Endometrial microvascular endothelial cells (primary cell): ENCODE data around the gene ISYNA1. TPM values are rescaled to one million over a fixed set of nuclear protein-coding genes. Genes with fewer than 3 reads are reported as not detected.

Experiments used
- in situ Hi-C: cut with HindIII; loops from 2 replicates; pipeline ENCODE4 v1.10.0; 2017; ENCODE audit warnings: low sequenced_read_pairs, low pct_unique_long_range_greater_than_20kb; ENCODE audit errors: inconsistent ontology term
- total RNA-seq: library from RNA; depleted of rRNA; stranded (reverse); fragments of >200 nt; gene quantifications from one replicate; pipeline ENCODE4 v1.2.3, GENCODE V29; 2015; ENCODE audit errors: inconsistent ontology term

The ISYNA1 gene
- total RNA-seq, 1 donor from 2014 or later, result 22.4 TPM

DNA sequence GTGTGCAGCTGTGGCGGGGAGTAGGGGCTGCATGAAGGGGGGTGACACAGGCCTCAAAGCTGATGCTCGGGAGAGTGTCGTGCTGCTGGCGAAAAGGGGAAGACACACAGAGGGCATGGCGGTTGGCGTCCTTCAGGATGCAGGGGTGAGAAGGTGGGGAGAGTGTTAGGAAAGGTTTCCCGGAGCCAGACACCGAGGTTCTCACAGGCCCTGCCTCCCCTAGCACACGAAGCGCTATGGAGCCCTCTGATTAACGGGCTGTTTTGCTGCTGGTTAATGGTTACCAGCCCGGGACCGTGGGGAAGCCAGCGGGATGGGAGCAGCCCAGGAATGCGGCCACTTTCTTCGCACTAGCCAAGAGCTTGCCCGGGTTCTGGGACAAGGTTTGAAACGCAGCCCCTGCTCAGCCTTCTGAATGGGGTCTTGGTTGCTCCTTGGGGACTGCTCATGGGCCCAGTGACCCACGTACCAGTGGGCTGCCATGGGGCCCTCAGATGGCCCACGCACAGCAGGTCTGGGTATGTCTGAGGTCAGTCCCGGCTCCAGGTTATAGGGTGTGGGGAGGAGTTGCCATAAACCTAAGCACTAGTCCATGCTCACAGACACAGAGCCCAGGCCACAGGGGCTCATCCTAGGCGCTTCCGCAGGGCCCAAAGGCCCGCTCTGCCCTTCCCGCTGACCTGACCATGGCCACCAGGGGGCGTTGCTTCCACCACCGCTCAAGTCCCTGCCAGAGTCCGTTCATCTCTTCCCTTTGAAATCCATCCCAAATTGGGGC lies 31.3 kb upstream of the ISYNA1 start:
- in situ Hi-C loops, result no loop called here

DNA sequence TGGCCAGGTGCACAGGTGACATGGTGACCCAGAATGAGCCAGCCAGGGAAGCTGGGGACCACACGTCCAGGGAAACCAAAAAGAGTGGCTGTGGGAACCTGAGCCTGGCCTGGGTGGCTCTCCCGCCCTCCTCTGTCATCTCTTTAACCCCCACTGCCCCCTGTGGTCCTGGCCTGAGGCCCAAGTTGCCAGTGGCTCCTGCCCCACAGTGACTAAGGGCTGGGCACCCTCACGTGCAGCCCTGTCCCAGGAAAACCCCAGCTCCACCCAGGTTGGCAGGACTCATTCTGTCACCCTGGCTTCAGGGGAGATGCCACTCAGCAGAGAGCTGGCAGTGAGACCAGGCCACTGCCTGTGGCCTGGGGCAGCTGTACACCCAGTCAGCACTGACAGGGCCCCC lies 30.6 kb upstream of the ISYNA1 start:
- in situ Hi-C loops, result no loop called here

DNA sequence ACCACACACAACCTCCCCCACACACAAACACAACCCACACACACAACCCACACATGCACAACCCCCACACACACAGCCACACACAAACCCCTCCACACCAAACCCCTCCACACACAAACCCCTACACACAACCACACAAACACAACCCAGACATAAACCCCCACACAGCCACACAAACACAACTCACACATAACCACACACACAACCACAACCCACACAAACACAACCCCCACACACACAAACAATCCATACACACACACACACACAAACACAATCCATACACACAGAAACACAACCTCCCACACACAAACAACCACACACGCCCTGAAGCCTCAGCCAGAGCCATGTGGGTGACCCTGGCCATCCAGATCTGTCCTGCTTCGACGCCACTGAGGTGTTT lies 30.0 kb upstream of the ISYNA1 start:
- in situ Hi-C loops, result no loop called here

DNA sequence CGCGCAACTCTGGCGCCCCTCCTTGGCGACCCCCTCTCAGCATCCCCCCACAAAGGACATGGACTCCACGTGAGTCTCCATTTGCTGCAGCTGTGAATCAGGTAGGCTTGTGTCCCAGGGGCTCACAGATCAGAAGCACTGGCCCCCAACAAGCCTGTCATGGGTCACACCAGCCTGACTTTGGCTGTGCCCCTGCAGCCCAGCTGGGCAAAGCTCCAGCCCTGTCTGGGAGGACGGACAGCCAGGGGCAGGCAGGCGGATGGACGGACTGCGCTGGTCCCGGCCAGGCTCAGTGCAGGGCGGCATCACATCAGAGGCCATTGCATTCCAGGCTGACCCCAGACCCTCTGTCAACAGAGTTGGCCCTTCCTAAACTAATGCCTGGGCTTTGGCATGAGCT lies 28.4 kb upstream of the ISYNA1 start:
- in situ Hi-C loops, result no loop called here

DNA sequence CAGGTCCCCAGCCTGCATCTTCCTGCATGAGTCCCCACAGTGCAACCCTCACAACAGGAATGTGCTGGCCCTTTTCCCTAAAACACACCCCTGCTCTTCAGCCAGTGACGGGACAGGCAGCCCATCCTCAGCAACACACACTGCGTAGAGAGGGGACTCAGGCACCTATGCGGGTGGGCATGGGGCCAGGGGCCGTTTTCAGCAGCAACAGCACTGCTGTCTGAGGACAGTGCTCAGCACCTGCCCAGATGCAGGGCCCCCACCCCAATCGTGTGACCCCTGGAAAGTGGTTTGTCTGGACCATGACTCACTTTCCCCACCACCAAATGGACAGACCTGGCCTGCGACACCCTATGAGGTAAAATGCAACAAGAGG lies 28.0 kb upstream of the ISYNA1 start:
- in situ Hi-C loops, result no loop called here

DNA sequence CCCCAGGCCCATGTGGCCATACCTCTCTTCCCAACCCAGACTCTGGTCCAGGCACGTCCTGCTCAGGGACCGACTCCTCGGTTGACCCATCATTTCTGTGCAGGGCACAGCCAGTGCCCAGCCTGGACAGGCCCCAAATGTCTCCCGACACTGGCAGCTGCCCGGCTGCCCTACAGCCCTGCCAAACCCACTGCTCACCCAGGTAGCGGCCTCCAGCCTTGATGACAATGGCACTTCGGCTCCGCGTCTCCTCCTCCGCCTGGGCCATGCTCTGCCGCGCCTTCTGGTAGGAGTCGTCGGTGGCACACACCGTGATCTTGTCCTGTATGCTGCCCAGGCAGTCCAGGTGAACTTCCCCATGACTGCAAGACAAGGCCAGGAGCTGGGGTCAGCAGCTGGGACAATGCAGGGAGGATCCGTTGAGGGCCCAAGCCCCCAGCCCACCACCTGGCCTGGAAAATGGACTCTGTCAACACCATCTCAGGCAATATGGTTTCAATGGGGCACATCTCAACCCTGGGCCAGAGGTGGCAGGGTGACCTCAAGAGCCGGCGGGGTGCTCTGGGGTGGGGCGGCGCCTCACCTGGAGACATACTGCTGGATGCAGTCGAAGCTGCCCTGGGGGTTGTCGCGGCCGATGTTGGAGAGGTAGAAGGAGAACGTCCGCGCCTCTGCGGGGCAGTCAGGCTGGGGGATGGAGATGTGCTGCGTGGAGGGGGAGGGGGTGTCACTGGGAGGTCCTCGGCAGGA lies 27.5 kb upstream of the ISYNA1 start:
- in situ Hi-C loops, result no loop called here

DNA sequence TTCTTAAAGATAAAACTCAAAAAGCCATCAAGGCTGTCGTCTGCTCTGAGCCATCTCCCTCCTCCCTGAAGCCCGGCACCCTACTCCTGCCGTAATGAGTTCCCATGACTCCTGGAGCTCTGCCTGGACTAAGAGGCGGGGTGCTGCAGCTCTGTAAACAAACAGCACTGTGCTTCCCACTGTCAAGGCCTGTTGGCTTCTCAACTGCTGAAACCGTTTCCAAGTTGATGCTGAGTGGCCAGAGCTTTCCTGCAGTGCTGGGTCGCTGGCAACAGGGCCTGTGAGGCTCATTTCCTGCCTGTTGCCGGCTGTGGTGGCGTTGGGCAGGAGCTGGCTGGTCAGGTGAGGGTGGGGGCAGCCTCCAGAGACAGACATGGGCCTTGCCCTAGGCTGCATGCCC lies 26.7 kb upstream of the ISYNA1 start:
- in situ Hi-C loops, result no loop called here

DNA sequence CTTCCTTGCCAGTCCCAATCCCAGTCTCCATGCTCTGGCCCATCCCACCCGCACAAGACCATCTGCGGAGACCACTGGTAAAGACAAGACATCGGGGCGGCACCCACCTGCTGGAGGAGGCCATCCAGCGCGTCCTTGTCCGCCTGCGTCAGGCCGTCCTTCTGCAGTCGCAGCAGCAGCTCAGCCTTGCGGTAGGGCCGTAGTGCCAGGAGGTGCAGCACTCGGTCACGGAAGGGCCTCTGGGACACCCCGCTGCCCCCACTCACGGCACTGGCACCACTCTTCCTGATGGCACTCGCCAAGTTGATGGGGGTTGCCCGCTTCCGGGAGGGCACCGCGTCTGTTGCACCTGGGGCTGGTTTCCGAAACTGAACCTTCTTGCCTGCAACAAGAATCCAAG lies 23.5 kb upstream of the ISYNA1 start:
- in situ Hi-C loops, result no loop called here

DNA sequence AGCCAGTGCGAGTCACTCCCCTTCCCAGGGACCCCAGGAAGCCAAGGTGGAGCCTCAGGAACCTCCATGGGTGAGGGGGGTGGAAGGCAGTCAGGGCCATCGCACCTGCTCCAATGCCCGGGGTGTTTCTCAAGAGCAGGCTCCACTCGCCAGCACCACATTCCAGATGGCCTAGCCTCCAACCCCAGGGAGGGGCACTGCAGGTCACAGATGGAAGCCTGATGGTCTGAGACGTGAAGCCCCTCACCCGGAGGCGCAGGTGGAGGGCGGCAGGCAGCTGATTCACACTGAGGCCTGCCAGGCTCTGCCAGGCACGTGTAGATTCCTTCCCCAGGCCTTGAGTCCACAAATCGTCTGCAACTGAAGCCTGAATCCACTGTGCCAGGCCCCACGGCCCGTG lies 23.0 kb upstream of the ISYNA1 start:
- in situ Hi-C loops, result no loop called here

DNA sequence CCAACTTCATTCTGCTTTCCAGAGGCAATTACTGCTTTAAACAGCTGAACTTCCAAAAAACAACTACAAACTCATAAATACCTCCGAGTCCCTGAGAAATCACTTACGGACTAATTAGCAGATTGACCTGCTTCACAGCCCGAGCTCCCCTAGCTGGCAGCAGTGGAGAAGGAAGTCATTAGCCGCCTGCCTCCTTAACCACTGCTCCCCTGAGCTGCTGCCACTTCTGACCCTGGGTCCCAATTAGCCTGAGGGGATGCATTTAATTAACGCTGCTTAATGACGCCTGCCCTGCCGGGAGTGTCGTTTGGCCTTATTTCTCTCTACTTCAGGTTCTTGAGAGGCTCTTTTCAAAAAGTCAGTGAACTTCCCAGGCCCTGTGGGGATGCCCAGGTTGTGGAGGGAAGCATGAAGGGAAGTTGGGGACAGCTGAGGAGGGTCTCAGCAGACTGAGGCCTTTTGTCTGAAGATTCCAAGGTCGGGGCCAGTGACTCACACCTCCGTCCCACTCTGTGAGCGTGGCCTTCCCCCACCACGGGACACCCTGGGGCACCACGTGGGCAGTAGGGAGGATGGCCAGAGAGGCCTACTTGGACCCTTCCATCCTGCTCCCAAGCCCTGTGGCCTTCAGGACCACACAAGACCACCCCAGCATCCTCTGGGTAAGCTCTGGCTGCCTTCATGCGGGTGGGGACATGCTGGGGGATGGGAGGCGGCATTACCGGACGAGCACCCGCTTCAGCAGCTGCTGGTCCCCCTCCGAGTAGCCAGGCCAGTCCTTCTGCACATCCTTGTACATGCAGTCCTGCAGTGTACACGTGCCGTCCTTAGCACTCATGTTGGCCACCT lies 19.8 kb upstream of the ISYNA1 start:
- in situ Hi-C loops, result no loop called here

DNA sequence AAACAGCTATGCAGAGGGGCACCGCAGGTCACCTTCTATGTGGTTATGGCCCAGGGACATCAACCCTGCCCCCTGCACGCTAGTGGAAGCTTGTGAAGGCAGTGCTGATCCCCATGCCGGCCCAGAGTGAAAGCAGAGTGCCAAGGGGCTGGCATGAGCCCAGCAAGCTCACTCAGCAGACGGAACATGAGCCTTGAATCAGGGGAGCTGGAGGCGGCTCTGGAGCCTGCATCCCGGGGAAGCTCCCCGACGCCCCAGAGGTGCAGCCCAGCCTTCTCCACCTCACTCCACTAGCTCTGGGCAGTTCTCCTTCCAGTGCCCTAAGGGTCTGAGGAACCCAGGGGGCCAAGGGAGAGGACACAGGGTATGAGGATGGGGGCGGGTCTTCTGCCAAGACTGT lies 19.0 kb upstream of the ISYNA1 start:
- in situ Hi-C loops, result no loop called here

DNA sequence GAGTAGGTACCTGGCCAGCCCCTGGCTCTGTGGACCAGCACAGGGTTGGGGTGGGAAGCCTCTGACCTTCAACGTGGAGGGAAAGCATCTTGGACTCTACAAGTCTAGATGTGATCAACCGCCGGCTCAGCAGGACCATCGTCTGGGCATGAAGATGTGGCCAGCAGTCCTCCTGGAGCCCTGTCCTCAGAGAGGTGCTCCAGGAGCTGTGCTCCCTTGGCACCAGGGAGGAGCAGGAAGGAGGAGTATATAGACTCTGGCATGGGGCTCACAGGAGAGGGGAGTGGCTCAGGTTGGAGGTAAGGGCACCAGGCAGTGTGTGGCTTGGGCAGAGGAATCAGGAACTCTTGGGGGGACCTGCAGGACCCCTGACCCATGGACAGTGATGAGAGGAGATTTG lies 18.3 kb upstream of the ISYNA1 start:
- in situ Hi-C loops, result no loop called here

DNA sequence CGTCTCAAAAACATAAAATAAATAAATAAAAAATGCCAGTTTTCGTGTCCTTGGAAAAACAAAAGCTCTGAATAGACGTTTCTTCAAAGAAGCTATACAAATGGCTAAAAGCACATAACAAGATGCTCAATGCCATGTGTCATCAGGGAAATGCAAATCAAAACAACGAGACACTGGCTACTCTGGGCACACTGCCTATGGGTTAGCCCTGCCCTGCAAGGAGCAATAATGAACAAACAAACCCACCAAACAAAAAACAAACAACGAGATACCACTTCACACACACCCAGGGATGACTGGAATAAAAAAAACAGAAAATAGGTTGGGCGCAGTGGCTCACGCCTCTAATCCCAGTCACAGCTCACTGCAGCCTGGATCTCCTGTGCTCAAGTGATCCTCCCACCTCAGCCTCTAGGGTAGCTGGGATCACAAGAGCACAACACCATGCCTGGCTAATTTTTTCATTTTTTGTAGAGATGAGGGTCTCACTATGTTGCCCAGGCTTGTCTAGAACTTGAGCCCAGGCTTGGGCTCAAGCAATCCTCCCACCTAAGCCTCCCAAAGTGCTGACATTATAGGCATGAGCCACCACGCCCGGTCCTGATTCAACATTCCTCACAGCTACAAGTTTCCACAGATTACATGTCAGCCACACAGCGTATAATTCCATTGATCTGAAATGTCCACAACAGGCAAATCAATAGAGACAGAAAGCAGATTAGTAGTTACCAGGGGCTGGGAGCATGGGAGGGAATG lies 15.5 kb upstream of the ISYNA1 start:
- in situ Hi-C loops, result no loop called here

DNA sequence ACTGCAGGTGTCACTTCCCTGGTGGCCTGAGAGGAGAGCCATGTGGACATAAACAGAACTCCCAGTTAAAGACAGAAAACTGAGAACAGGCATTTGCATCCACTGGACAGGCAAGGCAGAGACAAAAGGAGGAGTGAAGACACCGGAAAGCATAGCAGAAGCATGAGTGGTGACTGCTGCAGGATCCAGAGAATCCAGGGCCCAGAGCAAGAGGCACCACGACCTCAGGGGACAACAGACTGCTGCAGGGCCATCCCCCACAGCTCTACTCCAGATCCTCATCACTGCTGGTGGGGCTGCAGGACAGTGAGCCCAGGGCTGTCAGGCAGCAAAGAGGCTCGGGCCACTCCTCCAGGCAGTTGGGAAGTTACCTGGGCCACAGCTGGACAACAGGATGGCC lies 14.5 kb upstream of the ISYNA1 start:
- in situ Hi-C loops, result no loop called here

DNA sequence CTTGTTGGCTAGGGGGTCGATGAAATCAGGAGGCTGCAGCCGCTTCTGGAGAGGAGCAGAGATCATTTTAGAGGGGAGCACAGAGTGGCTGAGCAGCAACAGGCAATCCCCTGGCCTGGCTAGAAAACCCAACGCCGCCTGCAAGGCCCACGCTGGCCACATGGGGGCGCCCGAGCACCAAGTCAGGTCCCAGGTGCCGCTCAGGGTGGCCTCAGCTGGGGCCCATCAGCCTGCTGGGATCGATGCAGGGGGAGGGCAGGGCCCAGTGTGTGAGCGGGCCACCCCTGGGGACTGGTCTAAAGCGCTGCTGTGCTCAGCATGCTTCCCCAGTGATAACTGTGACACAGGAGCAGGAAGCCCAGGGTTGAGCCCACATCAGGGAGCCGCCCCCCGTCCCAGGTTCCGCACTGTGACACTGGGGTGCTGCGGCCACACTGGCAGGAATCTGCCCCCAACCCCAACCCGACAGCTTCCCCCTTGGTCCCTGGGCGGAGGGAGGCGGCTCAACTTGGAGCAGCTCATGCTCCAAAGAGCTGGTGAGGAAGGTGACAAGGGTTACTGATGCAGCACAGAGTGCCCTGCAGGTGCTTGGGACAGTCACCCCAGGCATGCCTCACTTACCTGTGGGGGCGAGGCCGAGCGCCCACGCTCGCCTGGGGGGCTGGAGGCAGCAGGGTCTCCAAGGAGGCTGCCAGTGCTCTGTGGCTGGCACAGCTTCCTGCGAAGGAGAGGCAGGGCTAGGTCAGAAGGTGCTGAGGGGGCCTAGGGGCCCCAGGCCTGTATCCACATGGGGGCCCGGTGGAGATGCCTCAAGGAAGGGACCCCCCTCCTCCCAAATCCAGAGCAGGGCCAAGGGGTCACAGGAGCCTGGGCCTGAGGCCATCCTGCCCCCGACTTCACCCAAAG lies 13.3 kb upstream of the ISYNA1 start:
- in situ Hi-C loops, result no loop called here

DNA sequence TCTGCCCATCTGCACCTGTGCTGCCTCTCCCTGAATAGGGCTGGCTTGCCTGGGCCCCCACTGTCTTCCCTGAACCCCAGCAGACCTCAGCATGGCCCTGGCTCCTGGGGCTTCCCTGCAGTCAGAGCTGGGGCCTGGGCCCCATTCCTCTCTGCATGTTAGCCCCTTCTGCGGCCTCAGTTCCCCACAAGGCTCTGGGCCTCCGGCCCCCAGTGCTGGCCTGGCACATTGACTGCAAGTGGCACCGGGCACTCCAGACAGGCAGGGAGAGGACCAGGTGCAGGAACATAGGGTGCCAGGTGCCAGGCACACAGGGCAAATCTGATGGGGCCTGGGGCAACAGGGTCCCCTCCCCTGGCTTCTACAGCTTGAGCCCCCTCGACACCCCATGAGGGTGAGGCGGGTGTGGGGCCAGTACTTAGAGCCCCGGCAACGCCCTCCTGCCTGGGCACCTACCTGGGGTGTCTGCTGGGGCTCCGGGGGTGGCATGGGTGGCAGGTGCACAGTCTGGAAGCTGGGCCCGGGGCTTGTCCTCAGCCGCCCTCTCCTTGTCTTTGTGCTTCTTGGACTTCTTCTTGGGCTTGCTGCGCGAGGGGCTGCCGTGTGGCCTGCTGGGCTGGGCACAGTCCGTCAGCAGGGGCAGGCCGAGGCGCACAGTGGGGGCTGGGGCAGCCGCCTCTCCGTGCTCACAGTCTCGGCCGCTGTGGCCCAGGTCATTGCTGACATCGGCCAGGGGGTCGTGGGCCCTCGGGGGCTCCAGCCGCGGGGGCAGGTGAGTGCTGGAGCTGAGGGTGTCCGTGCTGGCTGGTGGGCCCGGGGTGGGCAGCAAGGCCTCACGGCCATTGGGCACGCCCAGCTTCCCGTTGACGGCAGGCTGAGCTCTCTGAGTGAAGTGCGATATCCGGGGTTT lies 12.3 kb upstream of the ISYNA1 start:
- in situ Hi-C loops, result no loop called here

DNA sequence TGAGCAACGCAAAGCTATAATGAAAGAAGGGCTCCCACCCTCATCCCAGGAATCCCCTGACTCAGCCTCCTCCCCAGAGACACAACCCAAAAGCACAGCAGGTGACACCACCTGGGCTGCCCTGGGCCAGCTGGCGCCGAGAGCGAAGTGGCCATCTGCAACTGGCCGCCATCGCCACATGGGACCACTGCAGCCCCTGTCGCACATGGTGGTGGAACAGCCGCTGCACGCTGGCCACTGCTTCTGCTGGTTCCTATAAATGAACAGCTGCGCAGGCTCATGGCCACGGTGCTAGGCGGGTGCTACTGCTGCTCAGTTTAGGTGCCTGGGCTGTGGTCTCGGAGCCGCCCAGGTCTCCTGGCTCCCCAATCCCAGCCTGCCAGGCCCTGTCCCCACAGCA lies 11.6 kb upstream of the ISYNA1 start:
- in situ Hi-C loops, result no loop called here
